Peyer's patch (tissue), 4 donors: Measurements from ENCODE around the gene LRRC73.

Source experiments
- CTCF ChIP-seq, 6 experiments: fragments of 450-650 bp in 4 of 6; fragments of 200-600 bp in 2 of 6; sonication (generic) in 1 of 6; IDR thresholded peaks; one replicate each; pipeline ENCODE4 v1.5.1; 2017 to 2019; ENCODE audit warnings: antibody characterized with exemption in 6 of 6, mild to moderate bottlenecking in 3 of 6, moderate library complexity in 1 of 6
- POLR2A ChIP-seq, 2 donors: fragments of 450-650 bp; IDR thresholded peaks; one replicate each; pipeline ENCODE4 v1.5.1; 2017; ENCODE audit warnings: antibody characterized with exemption in 2 of 2, mild to moderate bottlenecking in 2 of 2, moderate library complexity in 2 of 2

- TF ChIP-seq POLR2A (IDR thresholded peaks at IDR 0.05) (no peak), CTCF (IDR thresholded peaks at IDR 0.05) (no peak)
Measured at GRCh38 chr6:43475516-43475915, 34.6 kb downstream of the LRRC73 start.
